Stimulated activated CD4-positive, alpha-beta T cell treated with anti-CD3 and anti-CD28 coated beads, Interleukin-15, amount 100 ng/mL, for 24 hours (primary cell): ENCODE results near the gene OR2T12.
"Not testable (repeated sequence)": the region's sequence is repeated elsewhere in the genome, so short reads cannot be mapped to it uniquely, and the experiment has no call there.

Experiments used
- DNase-seq: peaks from one replicate; pipeline ENCODE4 v3.0.0-alpha.2; 2020

The OR2T12 gene, protein sequence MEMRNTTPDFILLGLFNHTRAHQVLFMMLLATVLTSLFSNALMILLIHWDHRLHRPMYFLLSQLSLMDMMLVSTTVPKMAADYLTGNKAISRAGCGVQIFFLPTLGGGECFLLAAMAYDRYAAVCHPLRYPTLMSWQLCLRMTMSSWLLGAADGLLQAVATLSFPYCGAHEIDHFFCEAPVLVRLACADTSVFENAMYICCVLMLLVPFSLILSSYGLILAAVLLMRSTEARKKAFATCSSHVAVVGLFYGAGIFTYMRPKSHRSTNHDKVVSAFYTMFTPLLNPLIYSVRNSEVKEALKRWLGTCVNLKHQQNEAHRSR

DNA sequence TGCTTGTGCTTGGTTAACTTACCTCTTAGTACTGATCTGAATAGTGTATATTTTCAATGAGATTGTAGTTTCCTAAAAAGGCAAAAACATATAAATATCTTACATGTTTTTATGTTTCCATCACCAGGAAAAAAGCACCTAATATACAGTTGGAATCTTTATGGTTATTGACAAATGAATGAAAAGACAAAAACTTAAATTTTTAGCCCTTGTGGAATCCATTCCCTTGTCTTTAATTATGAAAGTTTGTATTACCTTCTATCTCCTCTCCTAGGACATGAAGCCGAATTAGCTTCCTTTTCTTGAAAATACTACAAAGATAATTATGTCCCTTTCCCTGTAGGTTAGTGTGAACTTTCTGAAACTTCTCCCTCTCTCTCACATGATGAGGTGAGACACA is at the start of gene OR2T12:
Gene OR2T12 (minus strand): TSS at position 101 of the 400 bp plus-strand sequence. CDS start 7,846 bp downstream, outside the sequence.
- DNase-seq: no peak

DNA sequence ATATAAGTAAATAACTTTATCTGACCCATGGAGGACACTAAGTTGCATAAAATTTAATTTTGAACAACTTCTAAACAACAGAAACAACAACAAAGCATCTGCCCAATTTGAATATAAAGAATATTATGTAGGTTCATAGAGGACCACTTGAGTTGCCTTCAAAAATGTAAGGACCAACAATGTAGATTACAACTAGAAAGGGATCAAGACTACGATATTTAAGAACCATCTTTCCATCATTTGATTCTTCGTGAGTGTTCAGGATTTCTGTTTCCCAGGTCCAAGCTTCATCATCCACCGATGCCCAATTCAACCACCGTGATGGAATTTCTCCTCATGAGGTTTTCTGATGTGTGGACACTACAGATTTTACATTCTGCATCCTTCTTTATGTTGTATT is 45.3 kb upstream of the OR2T12 start, which contains the start of gene OR14C36:
Gene OR14C36 (plus strand): TSS at position 301 of the 400 bp plus-strand sequence. CDS start 0 bp downstream, at position 301.
- no peak for DNase-seq

DNA sequence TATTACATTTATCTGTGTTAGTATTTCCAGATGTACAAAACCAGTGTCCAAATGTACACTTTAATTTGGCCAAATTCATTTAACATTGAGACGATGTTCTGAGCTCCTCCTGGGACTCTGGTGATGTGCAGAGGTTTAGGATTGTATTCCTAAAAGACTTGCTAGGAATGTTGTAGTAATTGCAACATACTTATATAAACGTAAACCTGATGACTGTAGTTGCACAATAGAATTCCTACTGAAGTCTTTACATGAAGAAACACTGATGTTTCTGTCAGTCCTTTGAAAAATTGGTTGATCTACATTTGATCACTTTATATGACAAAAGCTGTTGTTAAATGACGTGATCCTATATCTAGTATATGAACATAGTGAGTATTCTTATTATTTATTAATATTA is 40.2 kb upstream of the OR2T12 start:
- no peak for DNase-seq

DNA sequence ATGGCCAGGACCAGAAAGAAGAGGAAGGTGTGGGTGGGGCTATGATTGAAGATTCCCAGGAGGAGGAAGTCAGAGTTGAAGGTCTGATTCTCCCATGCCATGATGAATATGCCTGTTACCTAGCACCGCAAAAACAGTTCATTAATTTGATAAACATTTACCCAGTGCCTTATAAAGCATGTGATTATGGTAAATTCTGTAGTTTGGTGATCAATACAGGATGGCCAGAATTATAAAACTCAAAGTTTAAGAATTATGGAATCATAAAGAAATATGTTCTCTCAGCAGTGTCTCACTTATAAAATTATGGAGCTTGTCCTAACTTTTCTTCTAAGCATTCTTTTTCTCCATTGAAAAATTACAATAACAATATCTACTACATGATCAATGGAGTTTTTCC is 21.2 kb upstream of the OR2T12 start, which contains the start of gene OR2M7:
Gene OR2M7 (minus strand): TSS at position 101 of the 400 bp plus-strand sequence. CDS start 0 bp downstream, at position 101.
- no peak for DNase-seq

DNA sequence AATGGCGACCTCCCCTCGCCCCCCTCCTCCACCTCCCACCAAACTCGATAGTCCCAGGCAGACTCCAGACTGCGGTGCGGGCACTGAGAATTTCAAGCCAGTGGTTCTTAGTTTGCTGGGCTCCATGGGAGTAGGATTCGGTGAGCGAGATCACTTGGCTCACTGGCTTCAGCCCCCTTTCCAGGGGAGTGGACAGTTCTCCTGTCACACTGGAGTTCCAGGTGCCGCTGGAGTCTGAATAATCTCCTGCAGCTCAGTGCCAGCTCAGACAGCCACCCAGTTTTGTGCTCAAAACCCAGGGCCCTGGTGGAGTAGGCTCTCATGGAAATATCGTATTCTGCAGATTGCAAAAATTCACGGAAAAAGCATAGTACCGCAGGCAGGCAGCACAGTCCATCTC is 13.6 kb upstream of the OR2T12 start:
- no peak for DNase-seq

DNA sequence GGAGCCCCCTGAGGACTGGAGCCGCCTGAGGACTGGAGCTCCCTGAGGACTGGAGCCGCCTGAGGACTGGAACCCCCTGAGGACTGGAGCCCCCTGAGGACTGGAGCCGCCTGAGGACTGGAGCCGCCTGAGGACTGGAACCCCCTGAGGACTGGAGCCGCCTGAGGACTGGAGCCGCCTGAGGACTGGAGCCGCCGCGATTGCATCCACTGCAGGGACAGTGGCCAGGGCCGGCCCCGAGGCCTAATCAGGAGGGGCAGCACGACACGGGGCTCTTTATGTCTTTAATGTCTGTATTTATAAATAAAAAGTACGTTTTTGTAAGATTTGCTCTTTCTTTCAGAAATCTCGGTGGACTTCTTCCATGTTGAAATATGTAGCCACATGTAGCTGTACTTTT is 3.5 kb upstream of the OR2T12 start:
- not testable (repeated sequence) for DNase-seq

DNA sequence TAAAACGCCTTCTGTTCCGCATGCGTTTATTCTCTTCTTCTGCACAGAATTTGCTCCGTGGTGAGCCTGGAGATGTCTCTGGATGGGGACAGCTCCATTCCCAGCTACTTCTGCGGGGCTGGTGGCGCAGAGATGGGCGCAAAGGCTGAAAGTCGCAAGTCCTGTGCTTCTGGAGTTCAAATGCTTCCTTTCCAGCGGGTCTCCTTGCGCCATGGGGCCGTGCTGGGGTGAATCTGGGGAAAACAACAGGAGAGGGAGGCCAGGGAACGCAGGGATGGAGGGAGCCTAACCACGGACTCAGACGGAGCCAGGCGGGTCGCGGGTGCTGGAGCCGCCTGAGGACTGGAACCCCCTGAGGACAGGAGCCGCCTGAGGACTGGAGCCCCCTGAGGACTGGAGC is 2.9 kb upstream of the OR2T12 start:
- no peak for DNase-seq

DNA sequence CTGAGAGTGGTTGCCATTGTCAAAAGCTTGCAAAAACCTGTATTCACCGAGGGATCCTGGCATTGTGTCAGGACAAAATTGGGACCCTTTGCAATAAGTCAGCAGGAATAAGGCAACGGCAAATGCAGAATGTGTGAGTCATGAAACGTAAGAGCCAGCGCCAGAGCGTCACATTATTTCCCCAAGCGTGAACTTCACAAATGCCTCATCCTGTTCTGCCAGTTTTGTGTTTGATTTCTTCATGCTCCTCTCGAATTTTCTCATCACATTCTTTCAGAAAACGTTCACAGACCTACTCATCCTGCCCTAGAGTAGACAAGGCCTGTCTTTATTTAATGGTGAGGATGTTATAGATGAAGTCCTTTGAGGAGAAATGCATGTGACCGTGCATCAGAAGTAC is 2.4 kb upstream of the OR2T12 start:
- DNase-seq: not testable (repeated sequence)

DNA sequence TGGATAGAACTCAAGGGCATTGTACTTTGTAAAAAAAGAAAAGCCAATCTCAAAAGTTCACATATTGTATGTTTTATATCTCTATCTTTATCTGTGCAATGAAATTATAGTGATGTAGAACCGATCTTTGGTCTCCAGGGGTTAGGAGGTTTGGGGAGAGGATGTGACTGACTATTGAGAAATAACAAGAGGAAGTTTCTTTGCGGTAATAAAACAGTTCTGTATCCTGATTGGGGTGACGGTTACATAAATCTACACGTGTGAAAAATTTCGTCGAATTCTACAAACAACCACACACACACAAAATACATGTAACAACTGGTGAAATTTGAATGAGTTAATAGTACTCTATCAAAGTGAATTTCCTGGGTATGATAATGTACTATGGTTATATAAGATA is 14.8 kb downstream of the OR2T12 start:
- DNase-seq: no peak

DNA sequence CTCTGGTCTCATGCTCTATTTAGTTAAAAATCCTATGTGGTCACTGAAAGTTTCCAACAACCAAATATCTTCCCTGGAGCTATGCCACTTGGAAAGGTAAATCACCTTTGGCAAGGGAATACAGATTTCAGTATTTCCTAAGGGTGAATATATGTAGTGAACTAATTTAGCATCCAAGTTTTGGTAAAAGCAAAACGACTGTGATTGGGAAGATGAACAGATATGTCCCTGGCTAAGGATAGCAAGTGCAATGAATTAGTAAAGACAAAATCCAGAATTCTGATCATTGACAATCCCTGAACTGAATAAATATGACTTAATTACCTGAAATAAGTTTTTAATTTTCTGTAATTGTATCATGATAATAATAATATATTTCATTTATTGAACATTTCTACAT is 25.3 kb downstream of the OR2T12 start, which contains the start of gene OR2T33:
Gene OR2T33 (minus strand): TSS at position 101 of the 400 bp plus-strand sequence. CDS start 4,162 bp downstream, outside the sequence.
- no peak for DNase-seq

DNA sequence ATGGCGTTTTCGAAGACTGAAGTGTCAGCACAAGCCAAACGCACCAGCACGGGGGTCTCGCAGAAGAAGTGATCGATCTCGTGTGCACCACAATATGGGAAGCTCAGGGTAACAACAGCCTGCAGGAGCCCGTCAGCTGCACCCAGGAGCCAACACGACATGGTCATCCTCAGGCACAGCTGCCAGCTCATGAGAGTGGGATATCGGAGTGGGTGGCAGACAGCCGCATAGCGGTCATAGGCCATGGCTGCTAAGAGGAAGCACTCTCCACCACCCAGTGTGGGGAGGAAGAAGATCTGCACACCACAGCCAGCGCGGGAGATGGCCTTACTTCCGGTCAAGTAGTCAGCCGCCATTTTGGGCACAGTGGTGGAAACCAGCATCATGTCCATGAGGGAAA is 30.0 kb downstream of the OR2T12 start:
- not testable (repeated sequence) for DNase-seq

DNA sequence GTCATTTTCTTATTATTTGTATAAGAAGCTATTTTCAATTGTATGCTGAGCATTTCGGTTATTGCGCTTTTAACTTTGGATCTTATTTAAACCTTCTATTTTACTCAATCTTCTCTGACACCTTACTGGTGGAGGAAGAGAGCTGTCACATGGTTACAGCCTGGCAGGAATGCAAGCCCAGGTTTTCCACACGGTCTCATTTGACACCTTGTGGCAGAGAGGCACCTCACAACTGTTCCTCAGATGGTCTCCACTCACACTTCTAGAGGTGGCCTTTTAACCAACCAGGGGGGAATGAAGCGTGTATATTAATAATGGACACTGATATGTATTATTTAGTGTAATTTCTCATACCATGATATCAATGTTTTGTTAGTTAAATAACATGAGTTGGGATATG is 35.0 kb downstream of the OR2T12 start:
- no peak for DNase-seq

DNA sequence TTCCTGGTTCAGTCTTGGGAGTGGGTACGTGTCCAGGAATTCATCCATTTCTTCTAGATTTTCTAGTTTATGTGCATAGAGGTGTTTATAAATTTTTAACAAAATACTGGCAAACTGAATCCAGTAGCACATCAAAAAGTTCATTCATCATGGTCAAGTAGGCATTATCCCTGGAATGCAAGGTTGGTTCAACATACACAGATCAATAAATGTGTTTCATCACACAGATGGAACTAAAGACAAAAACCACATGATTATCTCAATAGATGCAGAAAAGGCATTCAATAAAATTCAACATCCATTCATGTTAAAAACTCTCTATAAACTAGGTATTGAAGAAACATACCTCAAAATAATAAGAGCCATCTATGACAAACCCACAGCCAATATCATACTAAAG is 43.9 kb downstream of the OR2T12 start:
- DNase-seq: not testable (repeated sequence)

DNA sequence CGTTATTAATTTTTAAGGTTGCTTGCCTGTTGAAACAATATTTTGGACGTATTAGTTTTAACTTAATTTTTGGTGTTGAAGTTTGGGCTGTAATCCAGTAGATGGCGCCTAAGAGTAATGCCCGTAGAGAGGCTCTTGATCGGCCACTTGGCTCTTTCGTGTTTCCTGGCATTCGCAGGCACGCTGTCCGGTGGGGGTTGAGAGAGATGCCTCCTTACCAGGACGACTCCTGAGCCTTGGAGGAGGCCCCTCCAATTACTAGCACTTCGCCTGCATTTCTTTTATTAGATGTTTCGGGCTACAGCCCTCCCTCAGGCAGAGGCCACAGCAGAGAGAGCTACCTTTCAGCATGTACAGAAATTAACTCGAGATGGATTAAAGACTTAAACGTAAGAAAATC is 60.0 kb downstream of the OR2T12 start:
- DNase-seq: peak; percentile 26
